ENCODE measurements around the gene HOXC11.
A peak's percentile ranks its signal among the peaks of the same experiment; 100 is the strongest.

Gene HOXC11

GRCh38 chr12:53984901-53985691 is 12.2 kb downstream of the HOXC11 start, which contains the start of gene HOXC10:
Gene HOXC10 (plus strand): TSS chr12:53985146. CDS start chr12:53985260, 114 bp downstream.
- DNase-seq (ENCODE audit: low read depth in 2 of 2), result peak; percentile 71 to 88

- no peak for DNase-seq (ENCODE audit: low read depth in 2 of 2)
Observed at GRCh38 chr12:53985692-53985993, 12.7 kb downstream of the HOXC11 start.

- DNase-seq (ENCODE audit: low read depth in 2 of 2), result no peak
Observed at GRCh38 chr12:53985994-53986685, 13.2 kb downstream of the HOXC11 start.

GRCh38 chr12:53986686-53987483 is 14.0 kb downstream of the HOXC11 start:
- no peak for DNase-seq (ENCODE audit: low read depth in 2 of 2)

GRCh38 chr12:53987787-53988230 is 14.9 kb downstream of the HOXC11 start:
- no peak for DNase-seq (ENCODE audit: low read depth in 2 of 2)

- DNase-seq (ENCODE audit: low read depth in 2 of 2), result no peak
Observed at GRCh38 chr12:53988541-53989226, 15.8 kb downstream of the HOXC11 start.

GRCh38 chr12:53989227-53990113 is 16.5 kb downstream of the HOXC11 start:
- no peak for DNase-seq (ENCODE audit: low read depth in 2 of 2)

- DNase-seq (ENCODE audit: low read depth in 2 of 2), result no peak
Observed at GRCh38 chr12:53990311-53991076, 17.6 kb downstream of the HOXC11 start.

- DNase-seq (ENCODE audit: low read depth in 2 of 2), result no peak
Observed at GRCh38 chr12:53991077-53991460, 18.1 kb downstream of the HOXC11 start.

GRCh38 chr12:53992377-53992889 is 19.5 kb downstream of the HOXC11 start:
- DNase-seq (ENCODE audit: low read depth in 2 of 2), result no peak

GRCh38 chr12:53993162-53994008 is 20.5 kb downstream of the HOXC11 start:
- no peak for DNase-seq (ENCODE audit: low read depth in 2 of 2)

- DNase-seq (ENCODE audit: low read depth in 2 of 2), result no peak
Observed at GRCh38 chr12:53994009-53994263, 21.0 kb downstream of the HOXC11 start.

GRCh38 chr12:53994264-53995001 is 21.5 kb downstream of the HOXC11 start:
- DNase-seq (ENCODE audit: low read depth in 2 of 2), result no peak

GRCh38 chr12:53995002-53995377 is 22.1 kb downstream of the HOXC11 start:
- DNase-seq (ENCODE audit: low read depth in 2 of 2), result no peak

- DNase-seq (ENCODE audit: low read depth in 2 of 2), result no peak
Observed at GRCh38 chr12:53995378-53996239, 22.7 kb downstream of the HOXC11 start.

- no peak for DNase-seq (ENCODE audit: low read depth in 2 of 2)
Observed at GRCh38 chr12:53996240-53997203, 23.6 kb downstream of the HOXC11 start.
